ENCODE measurements around the gene PIEZO2.
A peak's percentile ranks its signal among the peaks of the same experiment; 100 is the strongest.

The PIEZO2 gene

GRCh38 chr18:10787293-10787901 is 362.0 kb downstream of the PIEZO2 start:
- DNase-seq (ENCODE audit: low spot score) = peak; percentile 46

GRCh38 chr18:10785798-10786197 is 363.6 kb downstream of the PIEZO2 start:
- no peak for DNase-seq (ENCODE audit: low spot score)

GRCh38 chr18:10784596-10785202 is 364.7 kb downstream of the PIEZO2 start:
- DNase-seq (ENCODE audit: low spot score) = no peak

GRCh38 chr18:10783941-10784340 is 365.4 kb downstream of the PIEZO2 start:
- DNase-seq (ENCODE audit: low spot score) = no peak

GRCh38 chr18:10776493-10776892 is 372.9 kb downstream of the PIEZO2 start:
- DNase-seq (ENCODE audit: low spot score) = no peak

GRCh38 chr18:10775026-10775425 is 374.3 kb downstream of the PIEZO2 start:
- no peak for DNase-seq (ENCODE audit: low spot score)

- DNase-seq (ENCODE audit: low spot score) = no peak
Observed at GRCh38 chr18:10771053-10771709, 378.2 kb downstream of the PIEZO2 start.

GRCh38 chr18:10770264-10770663 is 379.1 kb downstream of the PIEZO2 start:
- no peak for DNase-seq (ENCODE audit: low spot score)

- no peak for DNase-seq (ENCODE audit: low spot score)
Observed at GRCh38 chr18:10768221-10768620, 381.1 kb downstream of the PIEZO2 start.

GRCh38 chr18:10767658-10768057 is 381.7 kb downstream of the PIEZO2 start:
- DNase-seq (ENCODE audit: low spot score) = no peak

GRCh38 chr18:10760986-10761385 is 388.4 kb downstream of the PIEZO2 start:
- DNase-seq (ENCODE audit: low spot score) = no peak

- DNase-seq (ENCODE audit: low spot score) = no peak
Observed at GRCh38 chr18:10759241-10759640, 390.1 kb downstream of the PIEZO2 start.

- DNase-seq (ENCODE audit: low spot score) = no peak
Observed at GRCh38 chr18:10757946-10758345, 391.4 kb downstream of the PIEZO2 start.

GRCh38 chr18:10757349-10757748 is 392.0 kb downstream of the PIEZO2 start:
- no peak for DNase-seq (ENCODE audit: low spot score)

GRCh38 chr18:10755855-10756254 is 393.5 kb downstream of the PIEZO2 start:
- DNase-seq (ENCODE audit: low spot score) = no peak

GRCh38 chr18:10754128-10754527 is 395.2 kb downstream of the PIEZO2 start:
- DNase-seq (ENCODE audit: low spot score) = no peak

GRCh38 chr18:10752382-10752781 is 397.0 kb downstream of the PIEZO2 start:
- no peak for DNase-seq (ENCODE audit: low spot score)

- DNase-seq (ENCODE audit: low spot score) = no peak
Observed at GRCh38 chr18:10751653-10752052, 397.7 kb downstream of the PIEZO2 start.

- DNase-seq (ENCODE audit: low spot score) = no peak
Observed at GRCh38 chr18:10750191-10751035, 399.0 kb downstream of the PIEZO2 start.

GRCh38 chr18:10748641-10749040 is 400.7 kb downstream of the PIEZO2 start:
- no peak for DNase-seq (ENCODE audit: low spot score)

- DNase-seq (ENCODE audit: low spot score) = no peak
Observed at GRCh38 chr18:10745971-10746370, 403.4 kb downstream of the PIEZO2 start.

- no peak for DNase-seq (ENCODE audit: low spot score)
Observed at GRCh38 chr18:10745219-10745618, 404.1 kb downstream of the PIEZO2 start.

- DNase-seq (ENCODE audit: low spot score) = no peak
Observed at GRCh38 chr18:10743766-10744165, 405.6 kb downstream of the PIEZO2 start.
